BJ (cell line): ENCODE data around the gene MANF. TPM values are rescaled to one million over a fixed set of nuclear protein-coding genes. Genes with fewer than 3 reads are reported as not detected.

Source experiments
- CTCF ChIA-PET: fragments of 350-600 bp; formaldehyde crosslinking; extraction: SDS; loops from one replicate; lab custom pipeline; 2021; ENCODE audit warnings: antibody characterized with exemption, inconsistent platforms; lab: Yijun Ruan, JAX
- POLR2A ChIA-PET: fragments of 300-600 bp; sonication (Branson Sonifier 250); formaldehyde crosslinking; extraction: SDS; loops from one replicate; lab custom pipeline; 2021; ENCODE audit warnings: antibody characterized with exemption; lab: Charles Lee
- DNase-seq: peaks from one replicate; pipeline ENCODE4 v3.0.0-alpha.2; 2011; ENCODE audit warnings: low read depth
- H3K27me3 ChIP-seq: 2 replicates; pipeline ENCODE4 v1.6.0; 2011; ENCODE audit warnings: low read length; ENCODE audit not compliant: control insufficient read depth, insufficient read depth
- H3K36me3 ChIP-seq: 2 replicates; pipeline ENCODE4 v1.5.1; 2011; ENCODE audit warnings: low read length; ENCODE audit not compliant: control insufficient read depth, insufficient read depth
- H3K4me3 ChIP-seq: 2 replicates; pipeline ENCODE4 v1.5.1; 2011; ENCODE audit warnings: low read depth, mild to moderate bottlenecking, control low read depth, low read length
- CTCF ChIP-seq: IDR thresholded peaks from 2 replicates; pipeline ENCODE4 v1.5.1; 2011; ENCODE audit warnings: low read depth, mild to moderate bottlenecking, control low read depth, inconsistent platforms, low read length, moderate library complexity; ENCODE audit not compliant: insufficient read depth
- polyA plus RNA-seq: library from polyadenylated mRNA; depleted of rRNA; stranded (reverse); fragments of >200 nt; gene quantifications from 2 replicates; pipeline ENCODE4 v1.2.3, GENCODE V29; 2011; rRNA removed

The MANF gene
- polyA plus RNA-seq, 1 experiment: 21.5 TPM

- Histone ChIP-seq H3K4me3 (no peak overlapping the region), H3K36me3 (peaks cover 1% of the 10 kb centered on the region; the same call in 1 of the 2 replicates), H3K27me3 (no peaks in the 10 kb centered on the region)
- ChIA-PET POLR2A (no interaction called here), CTCF (interaction anchor here (0.7 to 2.3 kb wide), 13 partner anchors 10 to 818 kb away, joined by 3 to 17 read pairs (median 4); partner anchors contain the start of gene DCAF1)
- no peak for DNase-seq
- TF ChIP-seq CTCF: no peak
Observed at GRCh38 chr3:51434110-51434509, 49.0 kb downstream of the MANF start.

- Histone ChIP-seq H3K27me3 (no peaks in the 10 kb centered on the region), H3K4me3 (no peak overlapping the region), H3K36me3 (no peaks in the 10 kb centered on the region)
- ChIA-PET POLR2A (no interaction called here), CTCF (interaction anchor here (0.7 to 2.3 kb wide), 16 partner anchors 10 to 819 kb away, joined by 3 to 17 read pairs (median 4); partner anchors contain the start of gene DCAF1)
- TF ChIP-seq CTCF: peak; percentile 73
- DNase-seq: no peak
Observed at GRCh38 chr3:51434746-51435327, 49.7 kb downstream of the MANF start.

GRCh38 chr3:51436998-51437639 lies 52.0 kb downstream of the MANF start:
- no peak for TF ChIP-seq CTCF
- no peak for DNase-seq
- no peaks in the 10 kb centered on the region for H3K27me3 ChIP-seq
- CTCF ChIA-PET: no interaction called here
- POLR2A ChIA-PET: no interaction called here
- H3K36me3 ChIP-seq: peaks cover 5% of the 10 kb centered on the region; the same call in 1 of the 2 replicates
- H3K4me3 ChIP-seq: no peak overlapping the region

Other genes starting within 250 kb of the MANF start
- 8.4 and 11.9 TPM in 2 replicates for gene RBM15B, start 6.0 kb downstream of the MANF start, polyA plus RNA-seq
- 6.6 and 8.8 TPM in 2 replicates for gene DCAF1, start 114.7 kb downstream of the MANF start, polyA plus RNA-seq
- 5.2 and 5.9 TPM in 2 replicates for gene RAD54L2, start 153.4 kb downstream of the MANF start, polyA plus RNA-seq